Forelimb muscle (tissue), 1 donor: ENCODE measurements around the gene PKD2. TPM values are rescaled to one million over a fixed set of nuclear protein-coding genes. Genes with fewer than 3 reads are reported as not detected.

Source experiments
- DNase-seq: peaks from one replicate; pipeline ENCODE4 v3.0.0-alpha.2; 2013; ENCODE audit warnings: low read depth
- polyA plus RNA-seq: library from polyadenylated mRNA; unstranded; fragments of 120-200 nt; gene quantifications from one replicate; pipeline ENCODE4 v1.2.1, GENCODE V29; 2013; ENCODE audit not compliant: insufficient read length

Gene PKD2
- polyA plus RNA-seq, 1 donor: 24.3 TPM

DNA sequence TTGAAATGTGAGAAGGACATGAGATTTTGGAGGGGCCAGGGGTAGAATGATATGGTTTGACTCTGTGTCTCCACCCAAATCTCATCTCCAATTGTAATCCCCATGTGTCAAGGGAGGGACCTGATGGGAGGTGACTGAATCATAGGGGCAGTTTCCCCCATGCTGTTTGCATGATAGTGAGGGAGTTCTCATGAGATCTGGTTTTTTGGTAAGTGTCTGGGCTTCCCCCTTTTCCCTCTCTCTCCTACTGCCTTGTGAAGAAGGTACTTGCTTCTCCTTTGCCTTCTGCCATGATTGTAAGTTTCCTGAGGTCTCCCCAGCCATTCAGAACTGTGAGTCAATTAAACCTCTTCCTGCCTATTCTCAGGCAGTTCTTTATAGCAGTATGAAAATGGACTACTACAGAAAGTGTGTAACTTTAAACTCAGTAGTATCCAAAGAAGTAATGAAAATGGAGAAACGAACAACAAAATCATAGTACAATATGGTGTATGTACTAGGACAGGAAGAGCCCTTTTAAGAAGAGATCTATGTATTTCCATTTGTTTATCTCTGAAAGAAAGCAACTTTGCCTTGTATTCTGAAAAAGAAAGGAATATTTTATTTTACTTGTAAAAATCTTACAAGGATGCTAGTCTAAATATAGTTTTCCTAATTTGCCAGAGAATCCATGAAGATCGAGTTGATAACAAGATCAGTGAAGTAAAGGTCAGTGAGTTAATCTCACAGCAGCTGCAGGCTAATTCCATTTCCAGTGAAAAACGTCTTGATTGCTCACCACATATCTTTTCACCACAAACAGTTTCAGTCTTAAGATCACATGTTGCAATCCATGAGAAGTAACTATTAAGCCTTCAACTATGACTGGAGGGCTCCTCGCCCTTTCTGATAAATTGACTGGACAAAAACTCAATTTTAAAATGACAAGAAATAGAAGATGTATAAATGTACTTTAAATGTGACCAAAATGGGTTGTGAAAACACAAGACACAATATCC lies 20.5 kb downstream of the PKD2 start:
- DNase-seq: no peak

DNA sequence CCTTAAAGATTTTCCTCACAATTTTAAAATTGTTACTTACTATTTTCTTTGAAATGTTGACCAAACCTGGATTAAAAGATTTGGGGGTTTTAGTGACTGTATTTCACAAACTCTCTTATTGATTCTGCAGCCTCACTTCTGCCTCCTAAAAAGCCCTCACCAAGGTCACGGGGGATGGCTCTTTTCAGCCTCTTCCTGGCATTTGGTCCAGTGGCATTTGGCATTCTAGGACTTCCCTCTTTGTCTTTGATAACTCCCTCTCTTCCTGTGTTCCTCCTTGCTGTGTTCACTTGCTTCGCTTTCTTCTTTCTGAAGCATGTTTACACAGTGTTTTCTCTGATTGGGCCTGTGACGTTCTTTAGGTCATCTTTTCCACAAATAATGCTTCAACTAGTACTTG lies 21.5 kb downstream of the PKD2 start:
- DNase-seq: no peak

DNA sequence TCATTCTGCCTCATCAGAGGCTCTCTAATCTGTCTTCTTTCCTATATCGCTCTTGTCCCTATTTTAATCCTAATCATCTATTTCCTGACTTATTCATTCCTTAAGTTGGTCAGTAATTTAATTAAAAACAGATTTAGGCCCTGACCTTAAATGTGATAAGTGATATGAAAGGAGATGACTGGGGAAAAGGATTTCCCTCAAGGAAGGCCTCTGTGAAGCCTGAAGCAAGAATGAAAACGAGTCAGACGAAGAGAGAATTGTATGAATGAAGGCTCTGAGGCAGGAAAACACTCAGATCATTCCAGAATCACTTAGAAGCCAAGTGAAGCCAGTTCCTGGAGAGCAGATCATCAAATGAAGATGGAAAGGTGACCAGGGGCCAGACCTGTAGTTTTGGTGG lies 22.1 kb downstream of the PKD2 start:
- DNase-seq: no peak

DNA sequence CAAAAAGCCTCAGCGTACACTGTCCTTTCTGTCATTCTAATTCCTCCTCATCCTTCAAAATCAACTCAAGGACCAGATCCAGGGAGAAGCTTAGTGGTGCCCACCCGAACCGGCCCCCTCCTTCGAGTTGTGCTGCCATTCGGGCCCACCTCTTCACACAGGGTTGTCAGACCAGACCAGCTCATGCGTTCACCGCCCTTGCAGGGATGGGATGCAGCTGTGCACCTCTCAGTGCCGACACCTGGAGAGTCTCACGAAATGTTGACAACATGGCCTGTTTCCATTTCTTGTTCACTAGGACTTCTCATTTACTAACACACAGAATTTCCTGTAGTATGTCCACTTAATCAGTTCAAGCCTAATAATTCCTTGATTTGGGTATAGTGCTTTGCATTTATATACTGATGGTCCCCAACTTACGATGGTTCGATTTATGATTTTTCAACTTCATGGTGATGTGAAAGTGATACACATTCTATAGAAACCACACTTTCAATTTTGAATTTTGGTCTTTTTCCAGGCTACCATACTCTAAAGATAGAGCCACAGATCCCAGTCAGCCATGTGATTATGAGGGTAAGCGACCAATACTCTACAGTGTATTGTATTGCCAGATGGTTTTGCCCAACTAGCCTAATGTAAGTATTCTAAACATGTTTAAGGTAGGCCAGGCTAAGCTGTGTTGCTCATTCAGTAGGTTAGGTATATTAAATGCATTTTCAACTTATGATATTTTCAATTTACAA lies 23.3 kb downstream of the PKD2 start:
- DNase-seq: no peak

DNA sequence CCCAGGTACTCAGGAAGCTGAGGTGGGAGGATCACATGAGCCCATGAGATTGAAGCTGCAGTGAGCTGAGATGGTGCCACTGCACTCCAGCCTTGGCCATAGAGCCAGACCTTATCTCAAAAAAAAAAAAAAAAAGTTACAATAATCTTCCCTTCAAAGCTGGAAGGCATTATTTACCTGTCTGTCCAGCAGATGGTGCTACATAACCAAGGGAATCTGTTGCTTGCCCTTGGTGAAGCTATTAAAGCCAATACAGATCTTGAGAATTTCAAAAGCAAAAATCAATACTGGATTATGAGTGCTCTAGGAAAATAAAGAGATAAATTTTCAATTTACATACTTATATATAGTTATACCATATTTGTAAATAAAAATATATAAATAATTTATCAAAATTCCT lies 25.9 kb downstream of the PKD2 start:
- no peak for DNase-seq

DNA sequence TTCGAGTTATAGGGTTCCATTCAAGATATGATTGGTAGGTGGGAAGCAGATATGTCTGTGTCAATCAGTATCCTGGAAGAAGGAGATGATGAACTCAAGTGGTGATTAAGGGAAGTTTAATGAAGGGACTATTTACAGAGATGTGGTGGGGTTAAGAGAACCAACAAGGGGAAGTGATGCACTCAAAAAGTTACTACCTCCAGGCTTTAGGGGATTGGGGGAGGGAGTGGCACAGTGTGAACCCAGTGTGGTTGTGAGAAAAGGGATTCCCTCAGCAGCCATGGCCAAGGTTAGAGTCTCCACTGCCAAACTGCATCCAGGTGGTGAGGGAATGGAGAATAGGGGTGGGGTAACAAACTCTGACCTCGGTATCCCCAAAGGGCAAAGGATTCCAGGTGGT lies 27.9 kb downstream of the PKD2 start:
- DNase-seq: no peak

DNA sequence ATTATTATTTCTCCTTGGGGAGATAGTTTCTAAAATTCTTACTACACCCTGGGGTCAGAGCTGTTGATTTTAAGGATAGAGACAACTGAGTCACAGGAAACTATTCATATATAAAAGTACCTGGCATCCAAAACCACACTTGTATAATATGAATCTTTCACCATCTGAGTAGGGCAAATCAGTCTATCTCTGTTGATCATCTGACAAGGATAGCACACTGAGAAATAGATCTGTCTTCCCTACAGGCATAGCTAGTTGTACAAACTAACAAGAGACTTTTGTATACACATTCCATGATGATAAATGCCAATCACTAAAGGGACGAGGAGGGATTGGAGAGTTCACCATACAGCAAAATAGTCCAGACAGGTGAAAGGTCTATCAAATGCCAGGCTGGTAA lies 30.0 kb downstream of the PKD2 start:
- no peak for DNase-seq

DNA sequence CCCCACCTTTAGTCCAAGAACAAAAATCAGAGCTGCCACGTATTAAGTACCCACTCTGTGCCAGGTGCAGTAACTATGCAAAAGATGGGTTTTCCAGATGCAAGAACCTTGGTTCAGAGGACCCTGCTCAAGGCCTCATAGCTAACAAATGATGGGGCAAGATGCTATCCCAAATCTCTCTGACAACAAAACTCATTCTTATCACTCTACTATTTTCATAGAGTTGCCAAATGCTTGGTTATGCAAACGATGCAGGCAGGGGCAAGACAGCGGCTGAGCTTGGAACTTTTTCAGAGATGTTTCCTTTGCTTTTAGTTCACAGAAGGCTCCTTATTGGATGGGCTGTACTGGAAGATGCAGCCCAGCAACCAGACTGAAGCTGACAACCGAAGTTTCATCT lies 30.5 kb downstream of the PKD2 start:
- DNase-seq: no peak

DNA sequence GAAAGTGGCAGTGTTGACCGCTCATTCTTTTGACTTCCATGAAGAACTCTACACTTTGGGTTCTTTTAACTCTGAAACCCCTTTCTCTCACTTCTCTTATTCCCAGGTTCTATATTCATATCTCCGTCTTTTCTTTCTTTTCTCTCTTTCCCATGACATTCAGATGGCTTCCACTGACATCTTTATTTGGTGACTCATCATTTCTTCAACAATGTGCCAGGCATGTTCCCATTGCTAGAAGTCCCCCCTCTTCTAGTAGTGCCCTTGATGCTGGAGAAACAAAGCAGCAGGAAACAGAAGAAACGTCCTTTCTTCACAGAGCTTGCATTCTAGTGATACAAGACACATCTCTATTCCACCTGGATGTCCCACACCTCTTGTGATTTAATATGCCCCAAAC lies 33.3 kb downstream of the PKD2 start:
- no peak for DNase-seq

DNA sequence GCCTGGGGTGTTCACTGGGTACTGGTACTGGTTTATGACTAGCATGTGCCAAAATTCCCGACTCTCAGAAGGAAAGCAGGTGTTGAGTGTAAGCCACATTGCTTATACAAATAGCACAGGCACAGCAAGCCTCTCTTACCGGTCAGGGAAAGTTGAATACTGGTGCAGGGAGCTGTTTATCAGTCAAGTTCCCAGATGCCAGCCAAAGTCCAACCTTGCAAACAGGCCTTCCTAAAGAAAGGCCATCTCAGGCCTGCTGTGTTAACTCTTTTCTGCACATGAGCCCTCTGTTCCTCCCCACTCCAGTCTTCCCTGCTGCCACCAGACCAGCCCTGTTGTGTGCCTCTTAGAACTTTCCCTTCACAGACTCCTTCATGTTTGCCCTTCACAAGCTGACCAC lies 34.2 kb downstream of the PKD2 start:
- DNase-seq: no peak

DNA sequence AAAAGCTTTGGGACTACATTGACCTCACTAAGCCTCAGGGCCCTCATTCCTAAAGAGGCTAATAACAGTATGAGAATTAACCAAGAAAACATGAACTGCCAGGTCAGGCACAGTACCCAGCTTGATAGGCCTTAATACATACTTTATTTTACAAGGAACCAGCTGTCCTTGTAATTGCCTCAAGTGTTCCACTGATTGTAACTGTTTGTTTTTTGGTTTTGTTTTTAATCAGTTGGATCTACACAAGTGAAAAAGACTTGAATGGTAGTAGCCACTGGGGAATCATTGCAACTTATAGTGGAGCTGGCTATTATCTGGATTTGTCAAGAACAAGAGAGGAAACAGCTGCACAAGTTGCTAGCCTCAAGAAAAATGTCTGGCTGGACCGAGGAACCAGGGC lies 35.6 kb downstream of the PKD2 start:
- DNase-seq: no peak

DNA sequence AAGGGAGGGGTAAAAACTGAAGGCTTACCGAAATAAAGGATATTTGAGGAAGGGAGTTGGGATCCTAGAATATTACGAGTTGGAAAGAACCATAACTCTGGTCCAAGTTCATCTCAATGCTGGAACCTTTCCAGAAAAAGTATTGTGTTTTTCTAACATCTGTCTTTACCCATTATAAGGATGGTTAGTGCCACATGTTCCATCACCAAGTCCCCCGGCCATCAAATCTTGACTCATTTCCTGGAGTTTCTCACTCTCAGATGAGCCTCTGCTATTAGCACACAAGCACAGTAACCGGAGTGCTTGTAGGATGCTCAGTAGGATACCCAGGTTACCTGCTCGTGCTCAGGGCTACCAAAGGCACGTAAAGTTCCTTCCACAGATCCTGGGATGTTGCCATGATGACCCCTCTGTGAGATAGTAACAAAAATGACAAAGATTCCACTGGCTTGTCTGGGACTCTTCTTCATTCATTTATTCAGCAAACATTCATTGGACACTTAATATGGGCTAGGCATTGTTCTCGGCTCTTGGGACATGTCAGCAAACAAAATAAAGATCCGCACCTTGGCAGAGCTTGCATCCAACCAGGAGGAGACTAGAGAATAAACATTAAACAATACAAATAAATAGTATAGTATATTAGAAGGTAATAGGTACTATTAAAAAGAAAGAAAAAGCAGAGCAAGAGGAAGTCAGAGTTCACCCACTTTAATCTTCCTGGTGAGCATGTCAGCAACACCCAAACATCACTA lies 36.3 kb downstream of the PKD2 start:
- DNase-seq: no peak

DNA sequence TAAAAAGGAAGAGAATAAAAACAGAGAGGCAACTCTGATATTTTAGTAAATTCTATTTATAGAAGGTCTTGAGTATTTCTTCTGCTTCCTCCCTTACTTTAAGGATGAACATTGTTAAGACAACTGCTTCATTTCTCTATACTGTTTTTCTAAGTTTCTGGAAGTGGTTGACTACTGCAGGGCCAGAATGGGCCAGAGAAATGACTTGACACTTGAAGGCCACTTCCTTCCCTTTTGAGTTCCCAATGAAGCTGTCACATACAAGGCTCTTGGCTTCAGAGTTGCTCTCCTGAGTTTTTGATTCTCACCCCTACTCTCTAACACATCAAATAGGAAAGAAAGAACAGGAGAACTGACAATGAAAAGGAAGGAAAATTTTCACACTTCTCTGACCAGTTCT lies 37.6 kb downstream of the PKD2 start:
- no peak for DNase-seq

DNA sequence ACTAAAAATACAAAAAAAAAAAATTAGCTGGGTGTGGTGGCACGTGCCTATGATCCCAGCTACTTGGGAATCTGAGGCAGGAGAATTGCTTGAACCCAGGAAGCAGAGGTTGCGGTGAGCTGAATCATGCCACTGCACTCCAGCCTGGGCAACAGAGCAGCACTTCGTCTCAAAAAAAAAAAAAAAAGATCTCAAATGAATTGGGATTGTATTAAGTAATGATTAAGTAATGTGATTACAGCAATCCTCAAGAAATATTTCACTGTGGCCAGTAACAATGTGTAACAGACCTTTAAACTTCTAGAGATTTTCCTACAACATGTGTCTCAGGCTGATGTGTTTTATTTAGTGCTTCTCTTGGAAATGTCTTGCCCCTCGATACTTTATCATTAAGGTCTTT lies 46.8 kb downstream of the PKD2 start:
- DNase-seq: no peak

DNA sequence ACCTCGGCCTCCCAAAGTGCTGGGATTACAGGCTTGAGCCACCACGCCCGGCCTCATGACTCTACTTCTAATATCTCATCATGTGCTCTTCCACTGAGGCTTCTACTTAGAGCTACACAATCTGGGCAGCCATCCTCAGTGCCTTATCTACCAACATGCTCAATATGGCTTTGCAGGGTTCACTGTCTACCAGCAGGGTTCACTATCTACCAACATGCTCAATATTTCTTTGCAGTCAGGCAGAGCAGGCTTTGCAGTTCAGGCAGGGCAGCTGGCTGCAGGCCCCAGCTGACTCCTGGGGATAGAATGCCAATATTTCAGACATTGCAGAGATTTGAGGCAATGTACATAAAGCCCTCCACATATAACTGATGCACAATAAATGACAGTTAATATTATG lies 47.5 kb downstream of the PKD2 start:
- no peak for DNase-seq

DNA sequence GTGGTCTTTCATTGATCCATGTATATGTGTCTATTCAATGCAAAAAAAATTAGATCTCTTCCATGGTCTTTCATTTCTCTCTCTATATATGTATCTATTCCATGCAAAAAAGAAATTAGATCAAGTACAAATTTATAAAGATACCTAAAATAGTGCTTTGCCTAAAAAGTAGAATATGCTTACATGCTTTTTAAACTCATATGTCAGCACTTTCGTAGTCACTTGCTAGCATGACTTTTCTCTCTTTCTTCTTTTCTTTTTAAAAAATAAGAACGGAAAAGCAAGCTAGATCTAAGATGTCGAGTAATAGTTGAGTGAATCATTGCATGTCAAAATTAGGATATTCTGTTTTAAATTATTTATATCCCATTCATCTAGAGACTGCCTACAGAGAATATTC lies 50.9 kb downstream of the PKD2 start:
- DNase-seq: no peak

DNA sequence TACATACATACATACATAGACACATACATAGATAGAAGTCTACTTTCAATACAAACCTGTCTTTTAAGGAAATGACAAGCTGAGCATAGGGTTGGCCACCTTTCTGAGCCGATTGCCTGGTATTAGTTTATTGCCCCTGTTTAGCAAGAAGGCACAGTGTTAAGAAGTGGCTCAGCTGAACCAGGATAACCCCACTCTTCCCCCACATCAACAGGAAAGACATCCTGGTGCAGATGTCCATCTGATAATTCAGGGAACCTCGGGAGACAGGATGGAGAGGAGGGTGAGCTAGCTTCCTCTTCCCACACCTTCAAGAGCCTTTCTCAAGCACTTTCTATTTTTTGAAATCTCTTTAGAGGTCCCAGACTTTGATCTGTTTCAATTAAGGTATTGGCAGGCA lies 52.3 kb downstream of the PKD2 start:
- no peak for DNase-seq

DNA sequence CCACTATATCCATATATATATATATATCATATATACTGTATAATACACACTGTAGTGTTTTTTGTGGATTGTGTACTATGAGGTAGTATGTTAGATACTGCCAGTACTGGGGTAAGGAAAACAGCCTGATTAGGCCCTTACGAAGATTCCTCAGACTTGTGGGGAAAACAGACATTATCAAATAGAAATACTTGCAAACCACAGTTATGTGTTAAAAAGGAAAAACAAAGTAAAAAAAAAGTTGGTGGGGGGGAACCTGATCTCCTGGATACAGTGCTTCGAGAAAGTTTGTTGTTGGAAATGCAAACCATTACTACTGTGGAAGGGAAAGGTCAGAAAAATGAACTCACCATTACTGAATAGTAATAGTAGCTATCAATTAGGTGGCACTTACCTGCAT lies 53.0 kb downstream of the PKD2 start:
- no peak for DNase-seq

DNA sequence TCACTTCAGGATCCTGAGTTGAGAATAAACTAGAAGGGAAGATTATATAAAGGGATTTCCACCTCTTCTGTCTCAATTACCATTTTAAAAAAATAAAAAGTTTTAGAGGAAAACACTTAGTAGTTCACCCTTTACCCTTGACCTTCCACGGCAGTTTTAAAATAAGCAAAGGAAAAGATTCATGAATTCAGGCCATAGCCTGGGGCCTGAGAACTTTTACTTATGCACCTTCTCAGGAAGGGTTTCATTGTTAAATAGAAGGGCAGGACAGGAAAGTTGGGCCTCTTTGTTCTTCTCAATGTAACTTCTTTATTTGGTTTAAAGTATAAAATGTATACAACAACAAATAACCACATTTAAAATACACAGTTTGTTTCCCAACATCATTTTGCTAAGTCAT lies 54.9 kb downstream of the PKD2 start:
- no peak for DNase-seq

DNA sequence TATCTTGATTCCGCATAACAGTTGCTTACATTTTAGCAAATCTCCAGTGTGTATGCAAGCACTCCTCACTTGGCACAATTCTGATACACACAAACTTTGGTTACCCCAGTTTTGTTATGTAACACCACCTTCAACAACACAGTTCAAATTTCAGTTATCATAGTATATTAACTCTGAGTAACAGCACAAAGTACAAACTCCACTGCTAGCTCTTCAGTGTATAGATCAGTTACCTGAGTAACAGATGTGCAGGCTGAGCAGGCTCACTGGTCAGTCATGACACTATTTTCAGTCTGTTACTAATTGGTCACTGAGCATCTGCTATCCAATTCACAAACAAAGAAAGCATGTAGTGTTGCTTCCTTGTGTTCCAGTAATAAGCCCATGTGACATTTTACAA lies 55.4 kb downstream of the PKD2 start:
- DNase-seq: no peak

DNA sequence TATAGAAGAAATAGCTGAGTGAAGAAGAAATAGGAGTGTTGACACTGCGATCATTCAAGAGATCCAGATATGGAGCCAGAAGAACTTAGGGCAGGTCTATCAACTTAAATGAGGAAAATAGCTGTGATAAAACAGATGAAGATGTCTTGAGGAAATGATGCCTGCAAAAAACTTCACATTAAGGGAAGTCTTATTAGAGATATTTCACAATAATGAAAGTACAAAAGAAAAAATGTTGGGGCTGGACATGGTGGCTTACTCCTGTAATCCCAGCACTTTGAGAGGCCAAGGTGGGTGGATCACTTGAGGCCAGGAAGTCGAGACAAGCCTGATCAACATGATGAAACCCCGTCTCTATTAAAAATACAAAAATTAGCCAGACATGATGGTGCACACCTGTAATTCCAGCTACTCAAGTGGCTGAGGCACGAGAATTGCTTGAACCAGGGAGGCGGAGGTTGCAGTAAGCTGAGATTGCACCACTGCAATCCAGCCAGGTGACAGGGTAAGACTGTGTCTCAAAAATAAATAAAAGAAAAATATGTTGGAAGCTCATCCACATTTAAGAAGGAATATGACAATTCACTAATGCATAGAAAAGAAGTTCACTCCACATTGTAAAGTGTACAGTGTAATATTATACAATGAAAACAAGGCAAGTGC lies 56.3 kb downstream of the PKD2 start:
- DNase-seq: no peak

DNA sequence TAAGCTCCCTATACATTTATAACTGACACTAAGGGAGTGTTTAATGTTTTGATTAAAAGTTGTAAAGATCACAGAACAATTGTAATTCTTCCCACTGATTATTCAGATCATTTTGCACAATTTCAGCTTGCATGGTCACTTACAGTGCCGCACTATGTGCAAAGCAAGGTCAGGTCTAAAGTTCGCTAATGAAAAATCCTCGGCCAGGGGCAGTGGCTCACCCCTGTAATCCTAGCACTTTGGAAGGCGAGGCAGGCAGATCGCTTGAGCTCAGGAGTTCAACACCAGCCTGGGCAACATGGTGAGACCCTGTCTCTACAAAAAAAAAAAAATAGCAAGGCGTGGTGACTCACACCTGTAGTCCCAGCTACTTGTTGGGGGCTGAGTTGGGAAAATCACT lies 57.0 kb downstream of the PKD2 start:
- DNase-seq: no peak
